Endothelial cell of hepatic sinusoid (primary cell): Measurements from ENCODE around the gene KDM3B.
"Not testable (repeated sequence)": the region's sequence is repeated elsewhere in the genome, so short reads cannot be mapped to it uniquely, and the experiment has no call there.

Experiments
- in situ Hi-C: cut with HindIII; loops from 2 replicates; pipeline ENCODE4 v1.10.0; 2017; ENCODE audit warnings: low sequenced_read_pairs

The KDM3B gene

DNA sequence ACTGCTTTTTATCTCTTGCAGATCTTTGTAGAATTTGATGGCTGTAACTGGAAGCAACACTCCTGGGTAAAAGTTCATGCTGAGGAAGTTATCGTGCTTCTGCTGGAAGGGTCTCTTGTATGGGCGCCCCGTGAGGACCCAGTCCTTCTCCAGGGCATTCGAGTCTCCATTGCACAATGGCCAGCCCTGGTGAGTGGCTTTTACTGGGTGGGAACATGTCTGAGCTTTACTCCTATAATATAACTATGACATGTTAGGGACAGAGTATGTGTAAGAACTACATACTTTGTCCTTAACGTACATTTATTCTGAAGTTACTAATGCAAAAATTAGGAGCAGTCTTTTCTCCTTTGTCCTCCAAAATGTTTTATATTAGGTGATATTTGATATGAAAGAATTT is 20.2 kb downstream of the KDM3B start:
- in situ Hi-C loops, result no loop called here

- in situ Hi-C loops, result no loop called here
Measured at GRCh38 chr5:138382347-138382746, 29.9 kb downstream of the KDM3B start.

DNA sequence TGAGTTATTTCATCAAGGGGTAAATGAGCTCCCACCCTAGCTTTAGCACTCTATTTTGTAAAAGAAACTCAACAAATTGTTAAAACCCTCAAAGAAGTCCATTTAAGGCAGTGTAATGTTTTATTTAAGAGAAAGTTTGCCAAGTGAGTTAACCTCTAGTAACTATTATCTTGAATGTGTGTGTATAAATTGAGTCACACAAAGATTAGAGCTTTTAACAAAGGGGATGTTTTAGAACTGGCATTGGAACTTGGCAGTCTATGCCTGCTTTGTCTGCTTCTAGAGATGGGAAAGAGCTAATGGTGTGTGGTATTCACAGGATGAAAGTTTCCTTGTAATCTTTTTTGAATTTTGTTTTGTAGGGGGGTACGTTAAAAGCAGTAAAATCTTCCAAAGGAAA is 33.2 kb downstream of the KDM3B start:
- in situ Hi-C loops, result no loop called here

DNA sequence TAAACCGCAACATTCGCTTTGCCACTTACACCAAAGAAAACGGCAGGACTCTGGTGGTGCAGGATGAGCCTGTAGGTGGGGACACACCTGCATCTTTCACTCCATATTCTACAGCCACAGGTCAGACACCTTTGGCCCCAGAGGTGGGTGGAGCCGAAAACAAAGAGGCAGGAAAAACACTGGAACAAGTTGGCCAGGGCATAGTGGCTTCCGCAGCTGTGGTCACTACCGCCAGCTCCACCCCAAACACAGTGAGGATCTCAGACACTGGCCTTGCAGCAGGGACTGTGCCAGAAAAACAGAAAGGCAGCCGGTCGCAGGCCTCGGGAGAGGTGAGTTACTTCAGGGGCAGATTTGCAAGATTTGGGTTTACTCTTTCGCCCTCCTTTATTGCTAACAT is 33.8 kb downstream of the KDM3B start:
- in situ Hi-C loops, result no loop called here

GRCh38 chr5:138389332-138389731 is 36.8 kb downstream of the KDM3B start:
- in situ Hi-C loops, result no loop called here

DNA sequence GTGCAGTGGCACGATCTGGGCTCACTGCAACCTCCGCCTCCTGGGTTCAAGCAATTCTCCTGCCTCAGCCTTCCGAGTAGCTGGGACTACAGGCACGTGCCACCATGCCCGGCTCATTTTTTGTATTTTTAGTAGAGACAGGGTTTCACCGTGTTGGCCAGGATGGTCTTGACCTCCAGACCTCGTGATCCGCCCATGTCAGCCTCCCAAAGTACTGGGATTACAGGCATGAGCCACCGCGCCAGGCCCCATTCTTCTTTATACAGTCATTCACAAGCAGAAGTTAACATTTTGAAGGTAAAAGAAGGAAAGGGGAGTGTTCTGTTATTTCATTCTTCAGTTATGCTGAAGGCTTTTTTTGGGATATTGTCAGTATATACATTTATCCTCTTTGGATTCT is 37.4 kb downstream of the KDM3B start:
- in situ Hi-C loops, result loop anchor here (5.0 kb wide), 1 partner anchor 47 kb away; the partner anchor contains the start of gene REEP2

GRCh38 chr5:138391859-138392386 is 39.4 kb downstream of the KDM3B start:
- in situ Hi-C loops, result loop anchor here (5.0 kb wide), 1 partner anchor 45 kb away; the partner anchor contains the start of gene REEP2

- in situ Hi-C loops, result no loop called here
Measured at GRCh38 chr5:138402640-138403039, 50.2 kb downstream of the KDM3B start.

DNA sequence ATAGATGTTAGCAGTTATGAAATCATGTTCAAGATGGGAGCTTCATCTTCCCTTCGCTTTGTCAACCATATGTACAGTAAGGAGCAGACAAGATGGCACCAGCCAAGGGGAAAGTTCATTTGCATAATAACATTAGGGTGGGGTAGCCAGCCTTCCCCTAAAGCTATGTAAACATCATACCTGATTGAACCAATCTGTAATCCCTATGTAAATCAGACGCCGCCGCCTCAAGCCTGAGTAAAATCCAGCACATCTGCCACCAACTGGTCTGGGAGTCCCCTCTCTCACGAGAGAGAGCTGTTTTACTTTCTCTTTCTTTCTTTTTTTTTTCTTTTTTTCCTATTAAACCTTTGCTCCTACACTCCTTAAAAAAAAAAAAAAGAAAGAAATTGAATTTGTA is 55.5 kb downstream of the KDM3B start:
- in situ Hi-C loops, result no loop called here

DNA sequence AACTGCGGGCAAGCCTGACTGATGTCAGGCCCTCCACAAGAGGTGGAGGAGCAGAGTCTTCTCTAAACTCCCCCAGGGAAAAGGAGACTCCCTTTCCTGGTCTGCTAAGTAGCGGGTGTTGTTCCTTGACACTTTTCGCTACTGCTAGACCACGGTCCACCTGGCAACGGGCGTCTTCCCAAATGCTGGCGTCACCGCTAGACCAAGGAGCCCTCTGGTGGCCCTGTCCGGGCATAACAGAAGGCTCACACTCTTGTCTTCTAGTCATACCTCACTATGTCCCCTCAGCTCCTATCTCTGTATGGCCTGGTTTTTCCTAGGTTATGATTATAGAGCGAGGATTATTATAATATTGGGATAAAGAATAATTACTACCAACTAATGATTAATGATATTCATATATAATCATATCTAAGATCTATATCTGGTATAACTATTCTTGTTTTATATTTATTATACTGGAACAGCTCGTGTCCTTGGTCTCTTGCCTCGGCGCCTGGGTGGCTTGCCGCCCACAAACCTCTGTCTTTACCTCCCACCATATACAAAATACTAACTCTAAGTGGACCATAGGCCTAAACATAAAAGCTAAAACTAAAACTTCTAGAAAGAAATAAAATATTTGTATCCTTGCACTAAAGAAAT is 58.6 kb downstream of the KDM3B start:
- in situ Hi-C loops, result not testable (repeated sequence)

DNA sequence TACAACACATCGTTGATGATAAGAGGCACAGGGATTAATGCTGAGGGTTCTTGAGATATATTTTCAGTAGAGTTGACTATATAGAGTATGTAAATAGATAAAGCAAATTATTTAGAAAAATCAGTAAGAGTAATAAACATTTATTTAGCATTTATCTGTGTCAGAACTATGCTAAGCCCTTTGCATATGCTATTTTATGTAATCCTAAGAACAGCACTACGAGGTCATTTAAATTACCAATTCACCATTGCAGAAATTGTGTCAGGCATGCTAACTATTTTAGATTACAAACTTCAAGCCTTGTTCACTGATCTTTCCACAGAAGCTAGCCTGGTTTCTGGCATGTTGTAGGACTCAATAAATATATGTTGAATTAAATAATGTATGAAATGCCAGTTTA is 66.0 kb downstream of the KDM3B start:
- in situ Hi-C loops, result no loop called here

GRCh38 chr5:138425079-138425478 is 72.6 kb downstream of the KDM3B start:
- in situ Hi-C loops, result no loop called here

DNA sequence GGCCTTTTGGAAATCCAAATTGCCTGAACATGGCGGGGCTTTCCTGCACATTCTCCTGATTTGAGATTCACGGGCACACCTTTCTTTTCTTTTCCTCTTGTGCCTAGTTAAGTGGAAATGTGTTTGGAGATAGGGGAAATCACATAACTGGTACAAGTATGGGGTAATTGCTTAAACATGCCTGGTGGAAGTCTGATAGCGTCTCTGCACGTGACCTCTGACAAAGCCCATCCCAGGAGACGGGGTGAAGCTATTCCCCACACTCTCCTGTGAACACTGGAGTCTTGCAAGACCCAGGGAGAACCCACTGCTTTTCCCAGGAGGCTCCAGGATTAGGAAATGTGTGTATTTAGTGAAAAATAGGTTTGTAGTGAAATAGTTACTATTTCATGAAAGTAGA is 83.5 kb downstream of the KDM3B start:
- in situ Hi-C loops, result loop anchor here (5.0 kb wide), 2 partner anchors 44 to 84 kb away; partner anchors contain the start of gene KDM3B

DNA sequence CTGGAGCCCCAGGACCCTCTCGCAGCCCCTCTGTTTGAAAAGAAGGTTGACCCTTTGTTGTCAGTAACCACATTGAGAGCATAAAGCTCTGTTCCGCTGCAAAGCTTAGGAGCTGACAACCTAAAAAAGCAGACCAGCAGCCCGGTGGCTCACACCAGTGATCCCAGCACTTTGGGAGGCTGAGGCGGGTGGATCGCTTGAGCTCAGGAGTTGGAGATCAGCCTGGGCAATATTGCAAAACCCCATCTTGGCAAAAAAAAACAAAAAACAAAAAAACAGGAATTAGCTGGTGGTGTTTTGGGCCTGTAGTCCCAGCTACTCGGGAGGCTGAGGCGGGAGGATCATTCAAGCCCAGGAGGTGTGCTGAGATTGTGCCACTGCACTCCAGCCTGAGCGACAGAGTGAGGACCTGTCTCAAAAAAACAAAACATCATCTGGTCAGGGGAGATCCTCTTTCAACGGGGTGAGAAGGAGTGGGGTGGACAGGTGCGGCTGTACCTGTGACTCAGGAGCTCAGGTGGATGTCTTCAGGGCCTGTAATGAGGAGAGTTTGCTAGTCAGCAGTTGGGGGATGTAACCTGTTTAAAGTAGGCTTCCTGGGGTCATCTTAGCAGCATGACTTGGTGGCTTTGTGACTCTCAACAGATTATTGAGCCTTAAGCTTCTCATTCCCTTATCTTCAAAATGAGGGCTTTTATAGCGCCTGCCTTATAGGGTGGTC is 85.7 kb downstream of the KDM3B start:
- in situ Hi-C loops, result loop anchor here (5.0 kb wide), 2 partner anchors 46 to 86 kb away; partner anchors contain the start of gene KDM3B

DNA sequence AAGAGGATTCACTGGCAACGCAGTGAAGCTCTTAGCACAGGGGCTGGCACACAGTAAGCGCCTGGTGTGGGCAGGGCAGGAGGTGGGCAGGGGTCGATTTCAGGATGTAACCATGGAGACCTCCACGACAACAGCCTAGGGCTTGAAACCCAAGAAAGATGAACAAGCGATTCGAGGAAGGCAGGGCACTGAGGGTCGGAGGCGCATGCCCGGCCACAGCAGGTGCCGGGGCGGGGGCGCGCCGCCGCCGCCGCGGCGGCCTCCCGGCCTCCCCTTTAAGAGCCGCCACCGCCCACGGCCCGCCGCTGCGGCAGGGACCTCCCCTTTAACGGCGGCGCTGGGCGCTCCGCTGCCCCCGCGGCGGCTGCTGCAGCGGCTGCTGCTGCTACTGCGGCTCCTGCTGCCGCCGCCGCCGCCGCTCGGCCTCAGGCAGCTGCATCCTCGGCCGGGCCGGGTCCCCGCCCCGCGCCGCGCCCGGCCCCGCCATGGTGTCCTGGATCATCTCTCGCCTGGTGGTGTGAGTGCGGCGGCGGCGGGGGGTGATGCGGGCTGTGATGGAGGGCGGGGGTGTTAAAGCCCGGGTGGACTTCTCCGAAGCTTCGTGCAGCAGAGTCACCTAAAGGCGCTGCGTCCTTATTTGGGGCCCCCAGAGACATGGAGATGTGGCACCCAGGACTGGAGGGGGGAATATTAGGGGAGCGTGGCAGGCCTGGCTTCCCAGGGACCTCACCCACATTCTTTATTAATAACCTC is 86.4 kb downstream of the KDM3B start, which contains the start of gene REEP2:
Gene REEP2, plus strand, starts transcription at position 334 of the 753 bp plus-strand sequence. Its CDS starts 152 bp downstream, at position 486.
- in situ Hi-C loops, result loop anchor here (5.0 kb wide), 2 partner anchors 47 to 87 kb away; partner anchors contain the start of gene KDM3B

DNA sequence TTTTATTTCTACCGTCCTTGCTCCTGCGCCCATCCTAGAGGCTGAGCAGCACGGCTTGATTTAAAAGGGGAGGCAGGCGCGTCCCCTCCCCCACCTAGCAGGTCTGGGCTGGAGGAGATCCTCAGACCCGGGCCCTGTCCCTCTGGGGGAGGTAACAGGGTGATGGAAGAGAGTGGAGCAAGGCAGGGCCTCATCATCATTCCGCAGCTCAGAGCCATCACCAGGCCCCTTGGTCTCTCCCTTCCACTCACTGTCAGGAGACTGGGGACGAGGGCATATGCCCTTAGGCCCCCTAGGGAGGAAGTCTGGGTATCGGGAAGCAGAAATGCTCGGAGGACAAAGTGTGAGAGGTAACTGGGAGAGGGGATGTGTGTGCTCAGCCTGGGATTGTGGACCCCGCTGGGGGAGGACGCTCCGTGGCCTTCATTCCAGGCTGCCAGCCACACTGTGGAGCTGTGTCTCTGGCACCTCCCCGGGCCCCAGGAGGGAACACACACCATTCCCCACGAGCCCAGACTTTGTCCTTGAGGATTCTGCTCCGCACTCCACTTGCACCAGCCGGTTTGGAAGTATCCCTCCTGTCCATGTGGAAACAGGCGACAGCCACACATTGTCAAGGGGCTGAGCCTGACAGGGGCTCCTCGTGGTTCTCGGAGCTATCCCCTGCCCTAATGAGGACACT is 87.1 kb downstream of the KDM3B start:
- in situ Hi-C loops, result loop anchor here (5.0 kb wide), 2 partner anchors 47 to 87 kb away; partner anchors contain the start of gene KDM3B

DNA sequence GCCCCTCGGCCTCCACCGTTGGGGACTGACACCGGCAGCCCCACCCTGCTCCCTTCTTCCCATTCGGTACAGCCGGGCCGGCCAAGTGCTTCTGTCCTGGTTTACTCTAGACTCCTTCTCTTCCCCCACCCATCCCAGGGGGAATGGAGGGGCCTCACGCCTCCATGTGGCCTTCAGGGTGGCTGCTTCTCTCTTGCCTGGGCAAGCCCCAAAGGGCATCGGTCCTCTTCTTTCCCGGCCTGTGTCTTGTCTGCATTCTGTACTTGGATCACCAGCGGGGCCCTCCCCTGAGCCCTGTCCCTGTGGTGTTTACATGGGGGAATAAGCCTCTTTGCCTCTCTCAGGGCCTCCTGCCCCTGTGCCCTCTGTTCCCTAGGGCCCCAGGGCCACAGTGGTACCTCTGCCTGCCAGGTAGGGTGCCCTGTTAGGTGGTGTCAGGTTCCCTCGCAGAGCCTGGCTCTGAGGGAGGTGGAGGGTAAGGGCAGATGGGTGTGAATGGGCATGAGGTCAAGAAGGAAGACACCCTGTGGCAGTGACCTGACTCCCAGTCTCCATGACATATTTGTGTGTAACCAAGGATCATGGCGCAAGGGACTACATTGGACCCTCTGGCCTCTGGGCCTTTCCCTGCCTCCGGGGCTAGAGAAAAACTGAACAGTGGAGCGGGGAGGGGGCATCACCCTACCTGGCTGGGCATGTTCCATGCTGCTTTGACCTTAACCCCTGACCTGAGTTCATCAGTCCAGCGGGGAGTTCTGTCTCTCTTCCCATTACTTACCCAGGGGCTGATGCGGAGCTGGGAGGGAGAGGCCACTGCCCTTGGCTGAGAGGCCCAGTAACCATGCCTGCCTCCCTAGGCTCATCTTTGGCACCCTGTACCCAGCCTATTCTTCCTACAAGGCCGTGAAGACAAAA is 87.9 kb downstream of the KDM3B start:
- in situ Hi-C loops, result no loop called here

- in situ Hi-C loops, result no loop called here
Measured at GRCh38 chr5:138441221-138441620, 88.7 kb downstream of the KDM3B start.

DNA sequence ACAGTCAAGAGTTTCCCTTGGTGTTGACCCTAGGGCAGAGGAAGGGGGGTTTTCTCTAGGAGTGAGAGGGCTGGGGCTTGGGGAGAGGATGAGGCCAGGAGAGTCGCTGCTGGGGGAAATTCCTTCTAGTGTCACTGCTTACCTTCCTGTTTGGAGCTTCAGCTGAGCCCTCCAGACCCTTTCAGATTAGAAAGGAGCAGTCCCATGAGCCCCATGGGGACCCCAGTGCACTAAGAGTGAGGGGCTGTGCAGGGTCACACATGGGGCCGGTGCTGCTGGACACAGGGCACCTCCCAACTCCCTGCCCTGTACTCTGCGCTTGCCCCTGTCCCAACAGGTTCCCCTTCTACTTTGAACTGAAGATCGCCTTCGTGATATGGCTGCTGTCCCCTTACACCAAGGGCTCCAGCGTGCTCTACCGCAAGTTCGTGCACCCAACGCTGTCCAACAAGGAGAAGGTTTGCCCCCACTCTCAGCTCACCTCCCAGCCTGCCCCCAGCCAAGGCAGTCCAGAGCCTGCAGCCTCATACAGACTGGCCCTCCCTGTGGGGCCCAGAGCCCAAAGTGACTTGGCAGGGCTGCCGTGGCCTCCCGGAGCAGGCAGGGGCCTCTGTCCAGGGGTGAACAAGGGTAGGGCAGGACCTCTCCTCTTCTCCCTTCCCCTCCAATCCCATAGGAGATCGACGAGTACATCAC is 91.7 kb downstream of the KDM3B start:
- in situ Hi-C loops, result no loop called here
